ENCODE results near the gene NPTX1. TPM values are rescaled to one million over a fixed set of nuclear protein-coding genes. Genes with fewer than 3 reads are reported as not detected.

The NPTX1 gene
- total RNA-seq, 3 donors from 2014 or later (not counting 1 experiment from before 2014, with no cell fraction given), result 1.0 to 2.2 (median 2.2) TPM

GRCh38 chr17:80472996-80473395 lies 3.4 kb downstream of the NPTX1 start:
- H3K9me3 Mint-ChIP-seq, result no peaks in the 10 kb centered on the region
- no peak for ATAC-seq
- H3K27ac Mint-ChIP-seq, result peak overlapping the region in 1 of 2 donors; percentile 58
- WGBS (ENCODE audit: insufficient coverage), result 92% methylated on average over 12 of the region's 12 CpGs
- H3K4me3 Mint-ChIP-seq, result peak overlapping the region; percentile 13
- Histone ChIP-seq H3K4me3 (ENCODE audit: low read length) (no peak overlapping the region), H3K36me3 (ENCODE audit: control insufficient read depth, insufficient read depth, low read length) (no peaks in the 10 kb centered on the region), H3K27ac (ENCODE audit: low read length) (no peak overlapping the region), H3K9me3 (ENCODE audit: control insufficient read depth, insufficient read depth, low read length) (peaks cover 3% of the 10 kb centered on the region), H3K27me3 (ENCODE audit: control insufficient read depth, insufficient read depth, low read length) (peaks cover 41% of the 10 kb centered on the region), H3K4me1 (ENCODE audit: control insufficient read depth, insufficient read depth, low read length) (peaks cover 59% of the 10 kb centered on the region)
- peaks cover 30 to 61% of the 10 kb centered on the region in 2 donors for H3K4me1 Mint-ChIP-seq
- DNase-seq, result no peak
- intact Hi-C loops (cut with micrococcal nuclease), result loop anchor here (2.0 kb wide), 1 partner anchor 18 kb away; no protein-coding TSS in a partner anchor
- no peaks in the 10 kb centered on the region for H3K36me3 Mint-ChIP-seq
- no peak for TF ChIP-seq CTCF (IDR thresholded peaks at IDR 0.05)
- H3K27me3 Mint-ChIP-seq (ENCODE audit: low read depth in 2 of 2), result peaks cover 13 to 30% of the 10 kb centered on the region in 2 donors

GRCh38 chr17:80471922-80472321 lies 4.5 kb downstream of the NPTX1 start:
- Mint-ChIP-seq H3K4me3 (peak overlapping the region; percentile 81), H3K36me3 (no peaks in the 10 kb centered on the region), H3K27me3 (ENCODE audit: low read depth in 2 of 2) (peaks cover 23 to 34% of the 10 kb centered on the region in 2 donors), H3K4me1 (peaks cover 30 to 65% of the 10 kb centered on the region in 2 donors), H3K9me3 (no peaks in the 10 kb centered on the region), H3K27ac (peak overlapping the region; percentile 81 to 91)
- ATAC-seq (peak; percentile 96), DNase-seq (peak; percentile 68 to 73)
- Histone ChIP-seq H3K27ac (ENCODE audit: low read length) (peak overlapping the region; percentile 8), H3K4me1 (ENCODE audit: control insufficient read depth, insufficient read depth, low read length) (peaks cover 49% of the 10 kb centered on the region), H3K4me3 (ENCODE audit: low read length) (no peak overlapping the region), H3K9me3 (ENCODE audit: control insufficient read depth, insufficient read depth, low read length) (peaks cover 3% of the 10 kb centered on the region), H3K27me3 (ENCODE audit: control insufficient read depth, insufficient read depth, low read length) (peaks cover 34% of the 10 kb centered on the region), H3K36me3 (ENCODE audit: control insufficient read depth, insufficient read depth, low read length) (no peaks in the 10 kb centered on the region)
- no peak for TF ChIP-seq CTCF (IDR thresholded peaks at IDR 0.05)
- 38% methylated on average over 8 of the region's 8 CpGs for WGBS (ENCODE audit: insufficient coverage)
- intact Hi-C loops (cut with micrococcal nuclease), result loop anchor here (2.0 kb wide), 1 partner anchor 17 kb away; no protein-coding TSS in a partner anchor

- TF ChIP-seq CTCF (IDR thresholded peaks at IDR 0.05), result no peak
- no peak for DNase-seq
- Histone ChIP-seq H3K4me1 (ENCODE audit: control insufficient read depth, insufficient read depth, low read length) (peaks cover 45% of the 10 kb centered on the region), H3K4me3 (ENCODE audit: low read length) (no peak overlapping the region), H3K27ac (ENCODE audit: low read length) (no peak overlapping the region), H3K27me3 (ENCODE audit: control insufficient read depth, insufficient read depth, low read length) (peaks cover 30% of the 10 kb centered on the region), H3K9me3 (ENCODE audit: control insufficient read depth, insufficient read depth, low read length) (peaks cover 3% of the 10 kb centered on the region), H3K36me3 (ENCODE audit: control insufficient read depth, insufficient read depth, low read length) (no peaks in the 10 kb centered on the region)
- Mint-ChIP-seq H3K27ac (peak overlapping the region in 1 of 2 donors; percentile 17), H3K36me3 (no peaks in the 10 kb centered on the region), H3K4me3 (no peak overlapping the region), H3K9me3 (no peaks in the 10 kb centered on the region), H3K4me1 (peaks cover 30 to 64% of the 10 kb centered on the region in 2 donors), H3K27me3 (ENCODE audit: low read depth in 2 of 2) (peaks cover 23 to 34% of the 10 kb centered on the region in 2 donors)
- no peak for ATAC-seq
- intact Hi-C loops (cut with micrococcal nuclease), result no loop called here
- 93% methylated on average over 21 of the region's 21 CpGs for WGBS (ENCODE audit: insufficient coverage)
These were observed 5.8 kb downstream of the NPTX1 start for GRCh38 chr17:80470603-80471002.

GRCh38 chr17:80469667-80470066 lies 6.7 kb downstream of the NPTX1 start:
- Mint-ChIP-seq H3K4me3 (no peak overlapping the region), H3K27me3 (ENCODE audit: low read depth in 2 of 2) (peaks cover 23 to 25% of the 10 kb centered on the region in 2 donors), H3K27ac (no peak overlapping the region), H3K36me3 (no peaks in the 10 kb centered on the region), H3K9me3 (no peaks in the 10 kb centered on the region), H3K4me1 (peaks cover 22 to 55% of the 10 kb centered on the region in 2 donors)
- no peak for TF ChIP-seq CTCF (IDR thresholded peaks at IDR 0.05)
- H3K4me3 ChIP-seq (ENCODE audit: low read length), result no peak overlapping the region
- peaks cover 36% of the 10 kb centered on the region for H3K4me1 ChIP-seq (ENCODE audit: control insufficient read depth, insufficient read depth, low read length)
- H3K27me3 ChIP-seq (ENCODE audit: control insufficient read depth, insufficient read depth, low read length), result peaks cover 21% of the 10 kb centered on the region
- H3K9me3 ChIP-seq (ENCODE audit: control insufficient read depth, insufficient read depth, low read length), result peaks cover 3% of the 10 kb centered on the region
- no peak overlapping the region for H3K27ac ChIP-seq (ENCODE audit: low read length)
- DNase-seq (no peak), ATAC-seq (no peak)
- H3K36me3 ChIP-seq (ENCODE audit: control insufficient read depth, insufficient read depth, low read length), result no peaks in the 10 kb centered on the region
- intact Hi-C loops (cut with micrococcal nuclease), result no loop called here
- 86% methylated on average over 11 of the region's 11 CpGs for WGBS (ENCODE audit: insufficient coverage)
